HCT116 (cell line): ENCODE measurements around the gene HLA-DPB1. TPM values are rescaled to one million over a fixed set of nuclear protein-coding genes. Genes with fewer than 3 reads are reported as not detected.

Source experiments
- ATAC-seq: fragments of 200-7000 bp; cut with Tn5 transposase; 2 replicates; pipeline ENCODE4 v1.9.1; 2020; ENCODE audit warnings: mild to moderate bottlenecking, moderate library complexity
- BruUV-seq: library from RNA; stranded (reverse); fragments of 400-500 nt; replicated peaks from 2 replicates; lab custom pipeline; 2021; lab: Mats Ljungman, UMichigan
- CTCF ChIA-PET: fragments of 300-600 bp; sonication (Branson Sonifier 250); formaldehyde crosslinking; loops from one replicate; lab custom pipeline; 2021; ENCODE audit warnings: antibody characterized with exemption; lab: Charles Lee
- POLR2A ChIA-PET: fragments of 300-600, 350-600 bp; sonication (Branson Sonifier 250); formaldehyde crosslinking; loops from one replicate; lab custom pipeline; 2021; ENCODE audit warnings: antibody characterized with exemption; lab: Charles Lee
- RAD21 ChIA-PET, 2 experiments: fragments of 300-600 bp; sonication (Branson Sonifier 250); formaldehyde crosslinking; loops; one replicate each; lab custom pipeline; 2023; ENCODE audit warnings: low total read pairs in 2 of 2; ENCODE audit not compliant: uncharacterized antibody in 2 of 2, unreplicated experiment in 2 of 2, low non-redundant PET in 1 of 2; lab: Charles Lee
- DNase-seq: peaks from one replicate; pipeline ENCODE4 v3.0.0-alpha.2; 2010; ENCODE audit warnings: low read depth, low spot score
- H2AFZ ChIP-seq: fragments of 200-600 bp; shearing (Covaris generic), sonication (generic); 2 replicates; pipeline ENCODE4 v1.6.1; 2017; ENCODE audit warnings: low read depth, mixed run types, mixed read lengths, antibody characterized with exemption, low read length; ENCODE audit not compliant: poor library complexity, severe bottlenecking
- H3K27ac ChIP-seq: 2 replicates; pipeline ENCODE4 v1.5.1; 2012; ENCODE audit warnings: low read depth, low read length
- H3K27me3 ChIP-seq: fragments of 200-600 bp; sonication (generic); 2 replicates; pipeline ENCODE4 v1.6.1; 2016; ENCODE audit warnings: mixed run types, low read length, mixed read lengths; ENCODE audit not compliant: insufficient read depth
- H3K36me3 ChIP-seq, 2 experiments: fragments of 200-500 bp in 1 of 2; fragments of 200-600 bp in 1 of 2; sonication (Bioruptor generic) in 1 of 2; sonication (generic) in 1 of 2; 2 replicates each; pipeline versions ENCODE4 v1.5.1 to v1.6.1; 2014 to 2016; ENCODE audit warnings: low read length in 2 of 2, inconsistent platforms in 1 of 2, mixed read lengths in 1 of 2, mixed run types in 1 of 2; ENCODE audit not compliant: insufficient read depth in 2 of 2, control insufficient read depth in 1 of 2
- H3K4me1 ChIP-seq, 2 experiments: fragments of 200-600 bp in 1 of 2; sonication (generic) in 1 of 2; 2 replicates each; pipeline versions ENCODE4 v1.5.1 to v1.6.1; 2012 to 2017; ENCODE audit warnings: low read length in 2 of 2, inconsistent platforms in 1 of 2, mild to moderate bottlenecking in 1 of 2, mixed read lengths in 1 of 2, mixed run types in 1 of 2, moderate library complexity in 1 of 2; ENCODE audit not compliant: insufficient read depth in 2 of 2, control insufficient read depth in 1 of 2
- H3K4me2 ChIP-seq: fragments of 200-600 bp; sonication (generic); 2 replicates; pipeline ENCODE4 v1.6.1; 2017; ENCODE audit warnings: mixed run types, low read length, mixed read lengths
- H3K4me3 ChIP-seq, 2 experiments: fragments of 200-600 bp in 1 of 2; sonication (generic) in 1 of 2; replicated peaks in 1 of 2; 2 replicates each; pipeline ENCODE4 v1.5.1; 2011 to 2016; ENCODE audit warnings: low read length in 2 of 2, control low read depth in 1 of 2, low read depth in 1 of 2, mild to moderate bottlenecking in 1 of 2, mixed read lengths in 1 of 2, mixed run types in 1 of 2
- H3K79me2 ChIP-seq: fragments of 200-600 bp; sonication (generic); 2 replicates; pipeline ENCODE4 v1.6.1; 2017; ENCODE audit warnings: mild to moderate bottlenecking, mixed run types, low read length, moderate library complexity, mixed read lengths; ENCODE audit not compliant: insufficient read depth
- H3K9ac ChIP-seq: fragments of 200-600 bp; sonication (generic); 2 replicates; pipeline ENCODE4 v1.6.1; 2016; ENCODE audit warnings: low read length, mixed read lengths
- H3K9me2 ChIP-seq: fragments of 200-600 bp; sonication (generic), shearing (Covaris generic); 2 replicates; pipeline ENCODE4 v1.6.1; 2017; ENCODE audit warnings: mixed run types, mild to moderate bottlenecking, moderate library complexity; ENCODE audit not compliant: insufficient read depth
- H3K9me3 ChIP-seq, 2 experiments: fragments of 200-500 bp in 1 of 2; fragments of 200-600 bp in 1 of 2; sonication (Bioruptor generic) in 1 of 2; sonication (generic) in 1 of 2; 2 replicates each; pipeline ENCODE4 v1.6.1; 2014 to 2017; ENCODE audit warnings: low read length in 2 of 2, mixed read lengths in 2 of 2, inconsistent platforms in 1 of 2, low read depth in 1 of 2, mild to moderate bottlenecking in 1 of 2, mixed run types in 1 of 2, moderate library complexity in 1 of 2; ENCODE audit not compliant: control insufficient read depth in 1 of 2, insufficient read depth in 1 of 2
- H4K20me1 ChIP-seq: fragments of 200-600 bp; sonication (generic), shearing (Covaris generic); 2 replicates; pipeline ENCODE4 v1.6.1; 2017; ENCODE audit warnings: mixed run types, mild to moderate bottlenecking, moderate library complexity; ENCODE audit not compliant: insufficient read depth
- ATF3 ChIP-seq: IDR thresholded peaks from 2 replicates; pipeline ENCODE4 v1.6.1; 2012
- CBX3 ChIP-seq: IDR thresholded peaks from 2 replicates; pipeline ENCODE4 v1.6.1; 2012; ENCODE audit warnings: low read depth
- CEBPB ChIP-seq: IDR thresholded peaks from 2 replicates; pipeline ENCODE4 v1.6.1; 2012; ENCODE audit warnings: low read depth
- CTCF ChIP-seq, 3 experiments: fragments of 200-600 bp in 1 of 3; sonication (generic) in 1 of 3; IDR thresholded peaks in 2 of 3; conservative IDR thresholded peaks in 1 of 3; 2 replicates each; pipeline ENCODE4 v1.5.1; 2012 to 2017; ENCODE audit warnings: low read depth in 2 of 3, low read length in 2 of 3, antibody characterized with exemption in 1 of 3, borderline replicate concordance in 1 of 3, control low read depth in 1 of 3, mild to moderate bottlenecking in 1 of 3, mixed read lengths in 1 of 3, mixed run types in 1 of 3, moderate library complexity in 1 of 3; ENCODE audit not compliant: insufficient read depth in 1 of 3
- ELF1 ChIP-seq: IDR thresholded peaks from 2 replicates; pipeline ENCODE4 v1.6.1; 2012; ENCODE audit warnings: low read depth, borderline replicate concordance
- EZH2 ChIP-seq: fragments of 200-600 bp; sonication (generic); IDR thresholded peaks from 2 replicates; pipeline ENCODE4 v1.6.1; 2017; ENCODE audit warnings: antibody characterized with exemption, mixed run types
- EZH2phosphoT487 ChIP-seq: fragments of 200-600 bp; IDR thresholded peaks from 2 replicates; pipeline ENCODE4 v1.6.1; 2018; ENCODE audit warnings: antibody characterized with exemption, borderline replicate concordance
- JUND ChIP-seq: IDR thresholded peaks from 2 replicates; pipeline ENCODE4 v1.6.1; 2012
- MAX ChIP-seq: IDR thresholded peaks from 2 replicates; pipeline ENCODE4 v1.6.1; 2012
- REST ChIP-seq: IDR thresholded peaks from 2 replicates; pipeline ENCODE4 v1.6.1; 2012; ENCODE audit warnings: low read depth
- SIN3A ChIP-seq: IDR thresholded peaks from 2 replicates; pipeline ENCODE4 v1.6.1; 2012; ENCODE audit warnings: low read depth
- SP1 ChIP-seq: IDR thresholded peaks from 2 replicates; pipeline ENCODE4 v1.6.1; 2012; ENCODE audit warnings: low read depth
- SRF ChIP-seq: IDR thresholded peaks from 2 replicates; pipeline ENCODE4 v1.6.1; 2012; ENCODE audit warnings: low read depth
- TCF7L2 ChIP-seq: IDR thresholded peaks from 2 replicates; pipeline ENCODE4 v1.7.0; 2011; ENCODE audit warnings: borderline replicate concordance, inconsistent platforms; ENCODE audit not compliant: insufficient read depth, insufficient read length; ENCODE audit errors: extremely low read depth
- YY1 ChIP-seq: IDR thresholded peaks from 2 replicates; pipeline ENCODE4 v1.6.1; 2011; ENCODE audit warnings: low read length, low read depth, moderate library complexity, mild to moderate bottlenecking; ENCODE audit not compliant: insufficient replicate concordance; ENCODE audit errors: extremely low read depth
- ZFX ChIP-seq: fragments of 450-650 bp; IDR thresholded peaks from 2 replicates; pipeline ENCODE4 v1.6.1; 2017
- ZNF274 ChIP-seq: fragments of 200-500 bp; sonication (Bioruptor generic); IDR thresholded peaks from 2 replicates; pipeline ENCODE4 v1.6.1; 2014; ENCODE audit warnings: mild to moderate bottlenecking, low read depth, low read length, inconsistent platforms
- intact Hi-C: fragments of 100-400 bp; cut with micrococcal nuclease; formaldehyde crosslinking; loops from 2 replicates; pipeline ENCODE4 v1.10.0; 2022
- total RNA-seq: library from RNA; stranded (reverse); gene quantifications from one replicate; pipeline ENCODE4 v1.2.1, GENCODE V29; 2021; ENCODE audit not compliant: unreplicated experiment

HLA-DPB1 gene
- total RNA-seq, 1 experiment from 2014 or later: 1.5 TPM

GRCh38 chr6:33128318-33128717 is 52.5 kb downstream of the HLA-DPB1 start:
- intact Hi-C loops: no loop called here
- Histone ChIP-seq H3K27me3 (no peaks in the 10 kb centered on the region), H3K9me2 (no peaks in the 10 kb centered on the region), H3K4me1 (peaks cover 0 to 7% of the 10 kb centered on the region in 2 experiments; a peak in 1 of 4 replicates), H2AFZ (no peak overlapping the region), H3K27ac (no peak overlapping the region), H3K79me2 (no peaks in the 10 kb centered on the region), H3K9ac (no peak overlapping the region), H3K4me3 (no peak overlapping the region), H3K9me3 (no peaks in the 10 kb centered on the region), H4K20me1 (no peaks in the 10 kb centered on the region), H3K4me2 (no peak overlapping the region), H3K36me3 (no peaks in the 10 kb centered on the region)
- DNase-seq (no peak), ATAC-seq (no peak)
- BruUV-seq: no TSS peak
- ChIA-PET RAD21 (no interaction called here), CTCF (interaction anchor here (2.6 kb wide), 1 partner anchor 120 kb away, joined by 8 read pairs; no protein-coding TSS in a partner anchor), POLR2A (no interaction called here)
- no peak for TF ChIP-seq CBX3
- TF ChIP-seq SIN3A: no peak
- TF ChIP-seq TCF7L2: no peak
- TF ChIP-seq ATF3: no peak
- no peak for TF ChIP-seq ELF1
- no peak for TF ChIP-seq JUND
- no peak for TF ChIP-seq ZFX
- TF ChIP-seq CEBPB: no peak
- no peak for TF ChIP-seq ZNF274
- no peak for TF ChIP-seq EZH2phosphoT487
- no peak for TF ChIP-seq REST
- TF ChIP-seq CTCF (IDR thresholded peaks at IDR 0.05 in 2 of 3, conservative IDR thresholded peaks at IDR 0.05 in 1 of 3; ENCODE audit: borderline replicate concordance in 1 of 3, insufficient read depth in 1 of 3, low read depth in 2 of 3, low read length in 2 of 3): no peak
- no peak for TF ChIP-seq SRF
- no peak for TF ChIP-seq SP1
- no peak for TF ChIP-seq EZH2
- TF ChIP-seq YY1: no peak
- no peak for TF ChIP-seq MAX
